HuH-7.5 (cell line): Measurements from ENCODE around the gene ARMC9.
"Not testable (repeated sequence)": the region's sequence is repeated elsewhere in the genome, so short reads cannot be mapped to it uniquely, and the experiment has no call there.

Experiments used
- DNase-seq: peaks from one replicate; pipeline ENCODE4 v3.0.0; 2011; ENCODE audit warnings: low spot score

The ARMC9 gene

DNA sequence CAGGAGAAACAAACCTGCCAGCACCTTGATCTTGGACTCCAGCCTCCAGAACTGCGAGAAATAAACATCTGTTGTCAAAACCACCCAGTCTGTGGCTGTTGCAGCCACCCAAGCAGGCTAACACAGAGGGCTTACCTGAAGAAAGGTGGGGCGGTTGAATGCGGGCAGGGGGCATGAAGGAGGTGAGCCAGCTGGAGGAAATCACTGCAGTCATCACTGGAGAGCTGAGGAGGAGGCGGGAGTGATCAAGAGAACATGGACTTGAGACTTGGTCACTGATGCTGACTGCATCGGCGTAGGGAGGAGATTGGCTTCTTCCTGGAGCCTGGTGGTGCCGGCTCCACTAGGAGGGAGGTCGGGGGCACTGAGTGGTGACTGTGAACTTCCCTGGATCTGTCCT, 14.6 kb upstream of the ARMC9 start:
- DNase-seq = no peak

DNA sequence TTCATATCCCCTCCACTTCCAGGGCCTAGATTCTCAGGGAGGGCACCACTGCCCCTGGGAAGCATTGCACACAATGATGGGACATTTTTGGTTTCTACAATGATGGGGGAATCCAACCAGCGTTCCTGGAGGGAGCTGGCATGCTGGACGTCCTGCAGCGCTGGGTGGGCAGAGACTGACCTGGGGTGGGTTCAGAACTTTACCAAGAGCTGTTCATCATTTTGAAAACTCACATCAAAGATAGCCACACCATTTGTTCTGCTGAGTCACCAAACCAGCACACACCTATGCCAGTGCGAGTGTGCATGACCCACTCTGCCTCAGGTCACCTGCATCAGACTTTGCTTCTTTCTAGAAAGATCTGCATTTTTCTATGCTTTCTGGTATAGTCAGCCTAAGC, 14.1 kb upstream of the ARMC9 start:
- DNase-seq = no peak

- DNase-seq = no peak
These were observed 13.2 kb upstream of the ARMC9 start for GRCh38 chr2:231185050-231185725.

GRCh38 chr2:231185886-231186285, 12.5 kb upstream of the ARMC9 start:
- no peak for DNase-seq

GRCh38 chr2:231186325-231186724, 12.1 kb upstream of the ARMC9 start:
- no peak for DNase-seq

DNA sequence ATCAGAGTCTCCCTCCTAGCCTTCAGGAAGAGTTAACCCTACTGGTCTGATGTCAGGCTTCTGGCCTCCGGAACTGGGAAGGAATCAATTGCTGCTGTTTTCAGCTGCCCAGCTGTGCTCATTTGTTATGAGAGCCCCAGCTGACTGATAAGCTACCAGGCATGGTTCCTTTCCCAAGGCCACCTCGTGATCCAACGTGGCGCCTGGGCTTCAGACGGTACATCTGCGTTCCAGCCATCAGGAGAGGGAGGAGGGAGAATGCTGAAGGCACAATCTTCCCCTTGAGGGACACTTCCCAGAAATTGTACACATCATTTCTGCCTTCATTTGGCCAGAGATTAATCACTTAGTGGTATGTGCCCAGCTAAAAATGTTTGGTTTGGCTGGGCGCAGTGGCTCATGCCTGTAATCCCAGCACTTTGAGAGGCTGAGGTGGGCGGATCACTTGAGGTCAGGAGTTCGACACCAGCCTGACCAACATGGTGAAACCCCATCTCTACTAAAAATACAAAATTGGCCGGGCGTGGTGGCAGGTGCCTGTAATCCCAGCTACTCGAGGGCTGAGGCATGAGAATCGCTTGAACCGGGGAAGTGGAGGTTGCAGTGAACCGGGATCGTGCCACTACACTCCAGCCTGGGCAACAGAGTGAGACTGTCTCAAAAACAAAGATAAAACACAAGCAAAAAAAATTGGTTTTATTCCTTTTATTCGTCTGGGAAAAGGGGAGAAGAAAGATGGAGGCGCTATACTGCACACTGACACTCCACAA, 10.5 kb upstream of the ARMC9 start:
- no peak for DNase-seq

DNA sequence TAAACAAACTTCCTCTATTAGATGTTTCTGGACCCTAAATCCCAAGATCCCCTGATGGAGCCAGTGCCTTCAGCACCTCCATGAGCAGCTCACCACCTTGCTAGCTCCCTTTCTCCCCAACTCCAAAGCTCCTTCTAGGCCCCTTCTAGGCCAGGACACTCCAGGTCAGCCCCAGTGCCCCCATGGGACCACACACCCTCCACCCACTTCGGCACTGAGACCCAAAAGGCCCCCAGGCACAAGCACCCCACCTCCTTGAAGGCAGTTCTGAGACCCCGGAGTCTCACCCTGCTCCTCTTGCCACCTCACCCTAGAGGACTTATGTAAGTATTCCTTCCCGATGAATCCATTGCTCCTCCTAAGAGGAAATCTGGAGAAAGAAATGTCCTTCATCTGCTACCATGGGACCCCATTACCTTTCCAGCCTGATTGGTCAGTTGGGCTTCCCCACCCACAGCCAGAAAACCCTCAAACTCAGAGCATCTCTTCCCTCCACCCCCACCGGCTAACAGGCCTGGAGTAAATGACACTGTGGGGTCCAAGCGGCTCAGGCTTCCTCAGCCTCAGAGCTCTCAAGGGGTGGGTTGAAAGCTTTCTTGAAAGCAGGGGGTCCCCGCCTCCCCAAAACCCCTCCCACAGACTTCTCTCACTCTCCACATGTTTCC, 9.8 kb upstream of the ARMC9 start:
- no peak for DNase-seq

DNA sequence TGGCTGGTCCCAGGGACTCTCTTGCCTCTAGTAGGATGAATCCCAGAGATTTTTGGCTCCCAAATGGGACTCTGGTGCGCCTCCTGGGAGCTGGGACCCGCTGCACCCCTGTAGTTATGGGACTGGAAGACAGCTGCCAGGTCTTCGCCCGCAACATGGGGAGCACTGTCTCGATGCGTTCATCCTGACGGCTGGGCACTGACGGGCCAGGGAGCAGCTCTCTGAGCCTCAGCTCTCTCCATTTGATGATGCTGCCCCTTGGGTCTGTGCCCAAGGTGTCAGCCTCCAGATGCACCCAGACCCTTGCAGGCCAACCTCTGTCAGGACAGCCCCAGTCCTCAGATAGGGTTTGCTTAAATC, 9.3 kb upstream of the ARMC9 start:
- no peak for DNase-seq

GRCh38 chr2:231189571-231190495, 8.6 kb upstream of the ARMC9 start:
- no peak for DNase-seq

DNA sequence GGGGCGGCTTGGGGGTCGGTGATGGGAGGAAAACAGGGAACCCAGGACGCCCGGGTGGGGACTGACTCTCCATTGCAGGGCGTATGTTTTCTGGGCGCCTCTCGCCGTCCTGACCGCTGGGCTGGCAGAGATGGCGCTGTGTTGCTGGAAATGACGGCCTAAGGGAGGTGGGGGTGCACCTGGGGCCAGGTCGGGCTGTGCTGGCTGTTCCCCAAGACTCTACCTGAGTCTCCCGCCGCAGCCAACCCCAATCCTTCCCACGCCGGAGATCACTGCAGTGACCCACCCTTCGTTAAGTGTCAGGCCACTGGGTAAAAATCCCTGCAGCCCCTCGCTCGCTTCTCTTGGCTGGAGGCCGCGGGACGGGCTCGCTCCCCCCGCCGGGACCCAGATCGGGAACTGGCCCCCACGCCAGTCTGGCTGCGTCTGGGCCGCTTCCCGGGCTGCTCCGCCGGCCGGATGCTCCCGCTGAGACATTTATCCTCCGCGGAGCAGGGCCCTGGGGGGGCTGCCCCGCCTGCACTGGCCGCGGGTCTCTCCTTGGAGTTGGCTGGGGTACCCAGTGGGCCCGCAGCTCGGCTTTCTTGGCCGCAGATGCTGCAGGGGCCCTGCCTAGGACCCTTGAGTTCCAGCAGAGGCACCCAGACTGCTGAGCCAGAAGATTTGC, 7.8 kb upstream of the ARMC9 start:
- no peak for DNase-seq

DNA sequence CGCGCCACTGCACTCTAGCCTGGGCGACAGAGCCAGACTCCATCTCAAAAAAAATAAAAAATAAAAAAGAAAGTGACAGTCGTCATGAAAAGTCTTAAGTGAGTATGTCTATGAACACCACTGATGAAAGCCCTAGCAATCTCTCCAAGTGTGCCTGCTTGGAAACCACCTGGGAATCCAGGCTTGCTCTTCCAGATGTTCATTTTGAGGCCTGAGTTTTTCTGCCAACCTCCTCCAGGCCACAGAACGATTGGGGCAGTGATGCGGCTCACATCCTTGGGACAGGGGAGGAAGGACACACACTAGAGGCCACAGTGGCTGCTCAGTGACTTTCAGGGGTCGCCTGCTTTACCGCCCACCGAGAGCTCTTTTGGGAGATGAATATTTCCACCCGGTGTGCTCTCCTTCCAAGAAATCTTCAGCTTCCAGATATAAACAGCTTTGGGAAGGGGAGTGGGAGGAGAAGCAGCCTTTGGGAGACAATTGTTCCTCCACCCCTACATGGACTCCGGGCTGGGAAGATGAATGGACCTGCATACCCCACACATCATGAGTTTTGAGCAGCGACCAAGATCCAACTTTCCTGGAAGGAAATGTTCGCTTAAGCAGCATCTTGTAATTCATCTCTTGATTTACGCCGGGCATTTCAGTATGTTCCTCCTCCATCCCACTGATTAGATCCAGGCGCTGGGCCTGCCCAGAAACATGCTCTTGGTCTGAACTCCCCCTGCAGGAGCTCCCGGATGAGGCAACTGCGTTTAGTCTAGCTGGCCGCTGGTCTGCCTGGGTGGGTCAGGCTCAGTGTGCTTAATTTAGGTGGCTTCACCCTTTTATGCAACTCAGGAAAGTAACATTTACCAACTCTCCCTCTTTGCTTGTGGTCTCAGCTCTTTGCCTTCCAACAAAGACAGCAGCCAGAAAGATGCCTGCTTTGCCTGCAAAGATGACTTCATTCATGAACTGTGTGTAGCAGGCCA, 6.2 kb upstream of the ARMC9 start:
- DNase-seq = peak; percentile 51

GRCh38 chr2:231193216-231193615, 5.2 kb upstream of the ARMC9 start:
- no peak for DNase-seq

GRCh38 chr2:231196592-231196991, 1.8 kb upstream of the ARMC9 start:
- DNase-seq = no peak

- DNase-seq = not testable (repeated sequence)
These were observed 1.2 kb upstream of the ARMC9 start for GRCh38 chr2:231197196-231197595.

DNA sequence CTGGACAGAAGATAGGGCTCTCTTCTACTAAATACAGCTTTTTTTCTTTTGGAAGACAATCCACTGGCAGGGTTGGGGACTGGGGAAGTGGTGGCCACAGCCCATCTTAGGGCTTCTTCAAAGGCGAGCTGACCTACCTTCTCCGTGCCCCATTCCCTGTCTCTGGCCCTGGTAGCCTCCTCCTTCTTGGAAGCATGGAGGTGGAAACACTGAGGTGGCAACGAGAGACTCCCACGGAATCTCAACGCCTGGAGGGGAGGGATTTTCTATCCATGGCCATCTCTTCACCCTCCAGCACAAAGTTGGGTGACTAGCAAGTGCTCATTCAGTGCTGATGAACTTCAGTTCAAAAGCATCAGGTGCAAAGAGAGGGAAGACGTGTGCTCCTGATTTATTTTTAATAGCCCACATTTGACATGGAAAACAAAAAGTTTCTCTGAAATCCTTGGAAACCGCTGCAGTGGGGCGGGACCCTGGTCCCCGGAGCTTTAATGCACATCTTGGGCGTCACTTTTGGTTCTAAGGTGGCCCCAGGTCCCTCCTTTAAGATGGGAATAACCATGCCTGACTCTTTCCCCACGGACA, 633 bp upstream of the ARMC9 start:
- no peak for DNase-seq

GRCh38 chr2:231199219-231199618, 788 bp downstream of the ARMC9 start:
- no peak for DNase-seq

- DNase-seq = no peak
These were observed 2.5 kb downstream of the ARMC9 start for GRCh38 chr2:231200805-231201474.

- no peak for DNase-seq
These were observed 3.0 kb downstream of the ARMC9 start for GRCh38 chr2:231201475-231201814.

DNA sequence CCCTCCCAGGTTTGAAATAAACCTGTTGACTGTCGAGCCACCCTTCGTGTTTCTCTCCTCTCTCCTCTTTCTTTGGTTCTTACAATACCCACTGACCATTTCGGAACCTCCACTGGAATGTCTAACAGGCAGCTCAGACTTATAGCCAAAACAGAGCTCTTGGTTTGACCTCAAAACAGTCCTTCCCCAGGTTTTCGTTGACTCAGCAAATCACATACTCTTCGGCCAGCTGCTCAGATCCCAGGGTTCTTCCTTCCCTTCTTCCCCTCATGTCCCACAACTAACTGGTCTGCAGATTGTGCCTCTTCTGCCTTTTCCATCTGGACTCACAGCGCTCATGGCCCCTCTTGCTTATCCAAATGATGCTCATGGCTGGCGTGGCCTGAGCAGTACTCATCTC, 4.7 kb downstream of the ARMC9 start:
- DNase-seq = no peak

GRCh38 chr2:231204146-231204545, 5.7 kb downstream of the ARMC9 start:
- DNase-seq = no peak
